Mammary epithelial cell (primary cell): ENCODE measurements around the gene BCAR1.

Experiments
- EZH2 ChIP-seq: IDR thresholded peaks from 2 replicates; pipeline ENCODE4 v1.6.1; 2012; ENCODE audit warnings: low read length, inconsistent platforms, borderline replicate concordance
- TF ChIP-seq, protein P1 (sequence below), 2 donors: IDR thresholded peaks in 1 of 2; conservative IDR thresholded peaks in 1 of 2; 2 replicates each; pipeline ENCODE4 v1.5.1; 2011 to 2012; ENCODE audit warnings: inconsistent platforms in 2 of 2, low read length in 2 of 2, mild to moderate bottlenecking in 2 of 2, control low read depth in 1 of 2, low read depth in 1 of 2; ENCODE audit not compliant: insufficient read depth in 1 of 2; ENCODE audit errors: extremely low read depth in 1 of 2

DNA sequence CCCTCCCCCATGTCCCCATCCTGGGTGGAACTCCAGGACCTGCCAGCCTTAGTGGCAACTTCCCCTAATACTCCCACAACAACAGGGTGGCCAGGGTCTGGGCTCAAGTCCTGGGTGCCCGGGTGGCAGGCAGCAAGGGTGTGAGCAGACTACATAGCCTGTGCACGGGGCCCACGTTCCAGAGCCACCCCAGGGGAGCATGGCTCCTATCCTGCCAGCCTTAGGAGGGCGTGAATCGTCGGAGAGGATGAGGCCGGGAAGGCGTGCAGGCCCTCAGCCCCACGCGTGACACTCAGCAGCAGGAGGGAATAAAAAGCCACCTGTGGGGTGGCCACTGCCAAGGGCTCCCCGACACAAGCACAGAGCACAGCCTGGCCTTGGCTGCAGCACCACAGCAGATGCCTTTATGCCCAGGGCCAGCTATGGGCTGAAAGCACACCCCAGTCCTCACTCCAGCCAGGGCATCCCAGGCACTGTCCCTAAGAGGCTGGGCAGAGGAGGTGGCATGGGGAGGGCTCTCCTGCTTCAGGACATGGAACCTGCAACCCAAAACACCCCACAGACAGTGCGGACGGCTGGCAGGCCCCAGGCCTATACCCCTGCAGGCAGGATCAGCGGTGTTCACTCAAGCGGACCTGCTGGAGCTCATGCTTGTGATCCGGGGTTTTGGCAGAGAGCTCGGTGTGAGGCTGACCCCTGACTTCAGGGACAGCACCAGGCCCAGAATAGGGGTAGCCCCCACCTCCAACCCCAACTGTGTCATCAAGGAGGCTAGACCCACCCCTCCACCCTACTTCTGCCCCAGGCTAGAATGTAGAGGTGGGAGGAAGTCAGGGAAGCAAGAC lies 2.7 kb downstream of the BCAR1 start:
- TF ChIP-seq, protein P1, sequence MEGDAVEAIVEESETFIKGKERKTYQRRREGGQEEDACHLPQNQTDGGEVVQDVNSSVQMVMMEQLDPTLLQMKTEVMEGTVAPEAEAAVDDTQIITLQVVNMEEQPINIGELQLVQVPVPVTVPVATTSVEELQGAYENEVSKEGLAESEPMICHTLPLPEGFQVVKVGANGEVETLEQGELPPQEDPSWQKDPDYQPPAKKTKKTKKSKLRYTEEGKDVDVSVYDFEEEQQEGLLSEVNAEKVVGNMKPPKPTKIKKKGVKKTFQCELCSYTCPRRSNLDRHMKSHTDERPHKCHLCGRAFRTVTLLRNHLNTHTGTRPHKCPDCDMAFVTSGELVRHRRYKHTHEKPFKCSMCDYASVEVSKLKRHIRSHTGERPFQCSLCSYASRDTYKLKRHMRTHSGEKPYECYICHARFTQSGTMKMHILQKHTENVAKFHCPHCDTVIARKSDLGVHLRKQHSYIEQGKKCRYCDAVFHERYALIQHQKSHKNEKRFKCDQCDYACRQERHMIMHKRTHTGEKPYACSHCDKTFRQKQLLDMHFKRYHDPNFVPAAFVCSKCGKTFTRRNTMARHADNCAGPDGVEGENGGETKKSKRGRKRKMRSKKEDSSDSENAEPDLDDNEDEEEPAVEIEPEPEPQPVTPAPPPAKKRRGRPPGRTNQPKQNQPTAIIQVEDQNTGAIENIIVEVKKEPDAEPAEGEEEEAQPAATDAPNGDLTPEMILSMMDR (conservative IDR thresholded peaks at IDR 0.05 in 1 of 2, IDR thresholded peaks at IDR 0.05 in 1 of 2; ENCODE audit: extremely low read depth in 1 of 2, insufficient read depth in 1 of 2, low read depth in 1 of 2, low read length in 2 of 2), result no peak
- TF ChIP-seq EZH2, result no peak
